GM12891 (cell line): Measurements from ENCODE around the gene RDX.

Experiments
- DNase-seq: peaks from one replicate; pipeline ENCODE4 v3.0.0; 2011; ENCODE audit warnings: low spot score; ENCODE audit not compliant: insufficient read length
- FAIRE-seq: peaks from 2 replicates; lab custom pipeline; 2011; peaks lifted over from hg19 to GRCh38; lab: Jason Lieb, UNC
- PAX5 ChIP-seq: IDR thresholded peaks from 2 replicates; pipeline ENCODE4 v1.6.1; 2011; ENCODE audit warnings: low read length, moderate library complexity, mild to moderate bottlenecking; ENCODE audit not compliant: insufficient read depth, severe bottlenecking
- POLR2A ChIP-seq: IDR thresholded peaks from 2 replicates; pipeline ENCODE4 v1.6.1; 2011; ENCODE audit warnings: low read depth, low read length, control low read depth
- POLR2AphosphoS5 ChIP-seq: IDR thresholded peaks from 2 replicates; pipeline ENCODE4 v1.6.1; 2011; ENCODE audit warnings: low read depth, low read length, control low read depth
- POU2F2 ChIP-seq: IDR thresholded peaks from 2 replicates; pipeline ENCODE4 v1.6.1; 2011; ENCODE audit warnings: low read depth, mild to moderate bottlenecking, control low read depth, low read length, moderate library complexity
- SPI1 ChIP-seq: IDR thresholded peaks from 2 replicates; pipeline ENCODE4 v1.6.1; 2011; ENCODE audit warnings: low read depth, low read length, control low read depth
- TAF1 ChIP-seq: IDR thresholded peaks from 2 replicates; pipeline ENCODE4 v1.6.1; 2011; ENCODE audit warnings: low read depth, low read length, control low read depth

Gene RDX

GRCh38 chr11:110190885-110191284 is 105.5 kb downstream of the RDX start:
- TF ChIP-seq TAF1 (no peak), POLR2AphosphoS5 (no peak), POU2F2 (no peak), PAX5 (no peak), POLR2A (no peak), SPI1 (no peak)
- no peak for DNase-seq
- FAIRE-seq, result no peak

GRCh38 chr11:110187731-110188130 is 108.7 kb downstream of the RDX start:
- no peak for DNase-seq
- TF ChIP-seq POLR2A (no peak), PAX5 (no peak), SPI1 (no peak), POLR2AphosphoS5 (no peak), POU2F2 (no peak), TAF1 (no peak)
- no peak for FAIRE-seq

GRCh38 chr11:110186867-110187266 is 109.5 kb downstream of the RDX start:
- TF ChIP-seq POU2F2, result no peak
- no peak for TF ChIP-seq SPI1
- TF ChIP-seq POLR2AphosphoS5, result no peak
- TF ChIP-seq POLR2A, result no peak
- TF ChIP-seq TAF1, result no peak
- TF ChIP-seq PAX5, result no peak
- no peak for DNase-seq
- no peak for FAIRE-seq

- DNase-seq, result no peak
- no peak for FAIRE-seq
- no peak for TF ChIP-seq TAF1
- TF ChIP-seq SPI1, result no peak
- no peak for TF ChIP-seq POU2F2
- no peak for TF ChIP-seq PAX5
- no peak for TF ChIP-seq POLR2AphosphoS5
- TF ChIP-seq POLR2A, result no peak
Measured at GRCh38 chr11:110186456-110186855, 110.0 kb downstream of the RDX start.

GRCh38 chr11:110185599-110185998 is 110.8 kb downstream of the RDX start:
- no peak for DNase-seq
- TF ChIP-seq PAX5 (no peak), POU2F2 (no peak), TAF1 (no peak), SPI1 (no peak), POLR2A (no peak), POLR2AphosphoS5 (no peak)
- no peak for FAIRE-seq

- no peak for DNase-seq
- no peak for FAIRE-seq
- no peak for TF ChIP-seq SPI1
Measured at GRCh38 chr11:110185121-110185591, 111.3 kb downstream of the RDX start.

GRCh38 chr11:110184456-110184855 is 112.0 kb downstream of the RDX start:
- DNase-seq, result no peak
- TF ChIP-seq POLR2AphosphoS5, result no peak
- no peak for TF ChIP-seq SPI1
- no peak for TF ChIP-seq POU2F2
- FAIRE-seq, result no peak

GRCh38 chr11:110182886-110183285 is 113.5 kb downstream of the RDX start:
- DNase-seq (no peak), FAIRE-seq (no peak)
- TF ChIP-seq SPI1, result no peak
- TF ChIP-seq POU2F2, result no peak
- TF ChIP-seq POLR2AphosphoS5, result no peak
- no peak for TF ChIP-seq PAX5
- no peak for TF ChIP-seq TAF1
- no peak for TF ChIP-seq POLR2A

- TF ChIP-seq PAX5 (no peak), POLR2AphosphoS5 (no peak), SPI1 (no peak), POLR2A (no peak), TAF1 (no peak), POU2F2 (no peak)
- FAIRE-seq (no peak), DNase-seq (no peak)
Measured at GRCh38 chr11:110179064-110179463, 117.3 kb downstream of the RDX start.

GRCh38 chr11:110177086-110177456 is 119.3 kb downstream of the RDX start:
- FAIRE-seq (no peak), DNase-seq (no peak)
- TF ChIP-seq SPI1 (no peak), POU2F2 (no peak), POLR2AphosphoS5 (no peak), POLR2A (no peak), PAX5 (no peak), TAF1 (no peak)
